22Rv1 (cell line): ENCODE data around the gene CD80.

Experiments
- H3K27ac ChIP-seq: fragments of 450-650 bp; 2 replicates; pipeline ENCODE4 v1.5.1; 2017
- CTCF ChIP-seq: fragments of 450-650 bp; IDR thresholded peaks from 2 replicates; pipeline ENCODE4 v1.5.1; 2017; ENCODE audit warnings: mild to moderate bottlenecking
- ZFX ChIP-seq: fragments of 450-650 bp; IDR thresholded peaks from 2 replicates; pipeline ENCODE4 v1.6.1; 2017; ENCODE audit warnings: antibody characterized with exemption, borderline replicate concordance

Gene CD80

GRCh38 chr3:119559441-119559963 lies at the start of gene CD80:
CD80 (minus strand) TSS chr3:119559614; CDS start chr3:119557728, 1,886 bp downstream.
- TF ChIP-seq ZFX (no peak), CTCF (peak; percentile 74)
- no peak within 1 kb of the TSS for H3K27ac ChIP-seq

- TF ChIP-seq ZFX (no peak), CTCF (no peak)
- no peak overlapping the region for H3K27ac ChIP-seq
These were observed 49.1 kb upstream of the CD80 start for GRCh38 chr3:119608405-119609000.

- no peak for TF ChIP-seq ZFX
- no peak for TF ChIP-seq CTCF
- H3K27ac ChIP-seq = no peak overlapping the region
These were observed 45.5 kb upstream of the CD80 start for GRCh38 chr3:119604878-119605277.

- H3K27ac ChIP-seq = no peak overlapping the region
- TF ChIP-seq CTCF = no peak
- no peak for TF ChIP-seq ZFX
These were observed 43.3 kb upstream of the CD80 start for GRCh38 chr3:119602676-119603075.

- H3K27ac ChIP-seq = no peak overlapping the region
- TF ChIP-seq CTCF (no peak), ZFX (no peak)
These were observed 41.7 kb upstream of the CD80 start for GRCh38 chr3:119601154-119601553.

- no peak overlapping the region for H3K27ac ChIP-seq
- TF ChIP-seq CTCF (peak; percentile 29), ZFX (no peak)
These were observed 41.3 kb upstream of the CD80 start for GRCh38 chr3:119600732-119601131.

- no peak for TF ChIP-seq ZFX
- no peak for TF ChIP-seq CTCF
- H3K27ac ChIP-seq = no peak overlapping the region
These were observed 40.3 kb upstream of the CD80 start for GRCh38 chr3:119599558-119600174.
